GM21717 (cell line): ENCODE data around the gene SPOPL.

ENCODE experiments used
- ATAC-seq: cut with Tn5 transposase; IDR thresholded peaks from one replicate; pipeline ENCODE4 v1.9.1; 2021; ENCODE audit warnings: mild to moderate bottlenecking, moderate library complexity; ENCODE audit not compliant: unreplicated experiment

The SPOPL gene

DNA sequence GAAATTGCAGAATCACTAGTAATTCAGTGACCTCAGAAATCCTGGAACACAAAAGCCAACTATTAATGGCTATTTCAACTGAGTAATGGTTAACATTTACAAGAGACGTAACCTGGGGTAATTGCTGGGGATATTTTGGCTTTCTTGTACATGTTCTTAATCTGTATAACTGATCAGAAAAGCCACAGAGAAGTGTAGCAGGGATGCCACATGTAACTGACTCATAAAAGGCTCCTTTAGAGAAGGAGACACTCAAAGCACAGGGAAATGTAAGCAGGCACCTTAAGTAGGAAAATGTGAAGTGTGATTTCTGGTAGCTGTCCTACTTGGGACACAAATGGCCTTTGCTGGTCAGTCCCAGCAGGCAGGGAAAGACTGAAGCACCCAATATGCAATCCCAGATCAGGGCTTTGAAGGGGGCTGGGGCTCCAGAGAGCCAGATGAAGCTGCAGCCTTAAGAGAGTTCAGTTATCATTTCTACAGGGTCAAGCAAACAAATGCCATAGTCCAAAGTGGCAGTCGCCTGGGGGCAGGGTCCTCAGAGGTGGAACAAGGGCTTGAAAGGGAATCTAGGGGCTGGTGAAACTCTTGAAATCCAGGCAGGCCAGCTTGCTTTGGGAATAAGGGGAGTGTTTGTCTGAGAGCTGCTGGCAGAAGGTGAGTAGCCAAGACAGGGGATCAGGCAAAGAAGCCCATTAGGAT is 7.2 kb upstream of the SPOPL start:
- no peak for ATAC-seq

DNA sequence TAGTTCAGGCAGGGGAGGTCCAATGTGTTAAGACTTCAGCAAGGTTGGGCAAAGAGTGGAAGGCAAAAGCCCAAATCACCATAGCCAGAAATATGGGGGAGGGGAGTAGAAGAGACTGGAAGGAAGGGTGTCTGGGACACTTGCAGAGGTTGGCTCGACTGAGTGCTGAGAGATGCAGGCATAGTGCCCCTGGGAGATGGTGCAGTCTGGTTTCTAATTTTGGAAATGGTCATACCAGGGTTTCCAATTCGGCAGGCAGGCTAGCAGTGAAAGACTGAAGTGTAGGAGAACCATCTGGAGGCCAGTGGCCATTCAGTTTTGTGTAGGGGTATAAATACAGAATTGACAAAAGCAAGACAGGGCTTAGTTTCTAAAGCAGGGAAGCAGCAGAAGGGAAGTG is 6.2 kb upstream of the SPOPL start:
- ATAC-seq: no peak

- no peak for ATAC-seq
These were observed 5.4 kb upstream of the SPOPL start for GRCh38 chr2:138496096-138496651.

DNA sequence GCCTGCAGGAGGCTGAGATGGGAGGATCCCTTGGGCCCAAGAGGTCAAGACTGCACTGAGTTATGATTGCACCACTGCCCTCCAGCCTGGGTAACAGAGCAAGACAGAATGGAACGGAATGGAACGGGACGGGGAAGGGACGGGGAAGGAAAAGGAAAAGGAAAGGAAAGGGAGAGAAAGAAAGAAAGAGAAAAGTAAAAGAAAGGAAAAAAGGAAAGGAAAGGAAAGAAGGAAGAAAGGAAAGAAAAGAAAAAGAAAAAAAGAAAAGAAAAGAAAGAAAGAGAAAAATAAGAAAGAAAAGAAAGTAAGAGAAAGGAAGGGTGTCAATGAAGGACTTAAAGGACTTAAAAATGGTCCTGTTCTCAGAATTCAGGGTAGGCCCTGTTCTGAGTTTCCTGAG is 4.3 kb upstream of the SPOPL start:
- no peak for ATAC-seq

GRCh38 chr2:138499684-138500083 is 1.9 kb upstream of the SPOPL start:
- ATAC-seq: no peak

- peak; percentile 6 for ATAC-seq
These were observed 762 bp upstream of the SPOPL start for GRCh38 chr2:138500592-138501424.

DNA sequence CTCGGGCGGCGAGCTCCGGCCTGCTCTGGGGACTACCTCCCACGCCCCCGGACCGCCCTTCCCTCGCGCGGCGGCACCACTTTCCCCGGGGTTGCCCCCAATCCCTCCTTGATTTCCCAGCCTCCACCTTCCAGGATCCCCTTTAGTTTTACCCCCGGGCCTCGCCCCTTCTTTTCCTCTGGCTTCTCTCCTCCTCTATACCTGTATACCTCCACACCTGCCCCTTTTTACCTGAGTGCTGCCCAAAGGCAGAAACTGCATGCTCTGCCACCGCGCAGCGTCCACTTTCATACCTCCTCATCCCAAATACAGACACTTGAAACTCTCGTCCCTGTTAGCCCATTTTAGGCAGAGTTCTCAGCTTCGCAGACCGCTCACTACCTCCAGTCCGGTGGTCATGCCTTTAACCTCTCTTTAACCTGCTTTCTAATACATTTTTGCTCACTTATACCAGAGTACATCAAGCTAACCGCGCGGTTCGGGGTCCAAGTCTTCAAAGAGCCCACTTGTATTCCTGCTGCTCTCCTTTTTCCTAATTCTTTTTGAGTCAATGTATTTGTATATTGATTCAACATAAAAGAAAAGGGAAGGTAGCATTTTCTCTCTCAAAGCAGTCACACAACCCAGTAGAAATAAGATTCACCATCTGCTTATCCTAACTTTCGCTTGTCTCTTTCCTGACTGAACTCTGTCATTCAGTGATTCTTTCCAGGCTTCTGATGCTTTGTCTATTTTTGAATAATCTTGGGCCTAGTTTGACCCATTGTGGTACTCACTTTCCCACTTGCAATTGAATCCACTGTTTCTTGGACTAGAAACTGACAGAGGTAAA is 901 bp downstream of the SPOPL start:
- ATAC-seq: peak; percentile 0

DNA sequence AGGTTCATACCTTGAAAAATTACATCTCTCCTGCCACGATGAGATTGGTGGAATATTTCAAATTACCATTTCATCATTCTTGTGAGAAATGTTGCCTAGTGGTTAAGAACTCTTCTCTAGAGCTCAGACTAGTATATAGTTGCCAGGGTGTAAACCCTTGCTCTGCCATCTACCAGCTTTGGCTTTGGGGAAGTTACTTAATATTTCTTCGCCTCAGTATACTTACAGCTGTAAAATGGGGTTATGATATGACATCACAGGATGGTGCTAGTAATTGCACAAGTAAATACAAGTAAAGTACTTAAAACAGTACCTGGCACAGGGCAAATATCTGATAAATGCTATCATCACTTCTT is 1.5 kb downstream of the SPOPL start:
- ATAC-seq: peak; percentile 22

- no peak for ATAC-seq
These were observed 2.1 kb downstream of the SPOPL start for GRCh38 chr2:138503652-138504051.

DNA sequence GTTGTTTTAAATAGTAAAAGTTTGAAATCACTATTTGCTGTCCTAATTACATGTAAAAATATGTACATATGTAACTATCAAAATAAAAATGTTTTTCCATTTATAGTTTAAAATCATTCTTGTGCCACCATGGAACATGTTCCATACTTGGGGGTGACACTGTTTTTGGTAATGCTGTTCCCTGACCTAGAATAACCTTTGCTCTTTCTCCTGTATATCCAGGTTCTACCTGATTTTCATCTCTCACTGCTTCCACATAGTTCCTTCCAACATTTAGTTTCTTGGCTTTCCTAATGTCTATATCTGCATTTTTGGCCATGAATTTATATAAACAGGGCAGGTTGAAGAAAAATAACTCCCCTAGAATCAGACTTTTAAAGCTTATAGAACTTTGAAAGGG is 2.5 kb downstream of the SPOPL start:
- no peak for ATAC-seq

GRCh38 chr2:138504546-138505235 is 3.1 kb downstream of the SPOPL start:
- peak; percentile 43 for ATAC-seq

DNA sequence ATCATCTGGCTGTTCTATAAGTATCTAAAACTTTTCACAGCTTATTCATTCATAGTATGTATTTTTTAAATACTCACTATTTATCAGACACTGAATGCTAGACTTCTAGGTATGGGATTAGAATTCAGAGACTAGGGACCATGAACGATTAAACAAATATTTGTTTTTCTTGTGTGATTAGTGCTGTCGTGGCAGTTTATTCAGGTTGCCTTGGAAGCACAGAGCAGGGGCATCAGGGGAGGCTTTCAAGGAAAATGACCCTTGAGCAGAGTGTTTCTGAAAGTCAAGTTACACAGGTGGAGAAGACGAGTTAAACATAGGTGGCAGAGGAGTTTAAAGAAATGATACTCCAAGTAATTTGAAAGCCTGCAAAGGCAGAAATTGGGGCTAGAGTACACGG is 5.7 kb downstream of the SPOPL start:
- ATAC-seq: no peak

- ATAC-seq: no peak
These were observed 8.7 kb downstream of the SPOPL start for GRCh38 chr2:138510319-138510718.

DNA sequence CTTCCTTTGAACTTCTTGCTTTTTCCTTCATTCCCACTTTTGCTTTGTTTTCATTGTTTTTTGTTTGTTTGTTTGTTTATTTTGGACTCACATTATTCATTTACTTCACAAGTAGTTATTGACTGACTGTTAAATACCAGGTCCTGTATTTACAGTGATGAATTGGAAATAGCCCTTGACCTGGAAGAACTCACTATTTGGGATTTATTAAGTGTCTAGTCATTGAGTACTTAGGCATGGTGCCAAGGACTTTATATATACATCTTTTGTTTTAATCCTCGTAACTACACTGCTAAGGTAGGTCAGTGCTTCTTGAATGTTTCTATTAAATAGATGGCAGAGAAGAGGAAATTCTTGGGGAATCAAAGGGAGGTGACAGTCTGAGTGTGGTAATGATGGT is 11.1 kb downstream of the SPOPL start:
- no peak for ATAC-seq

GRCh38 chr2:138514173-138514572 is 12.6 kb downstream of the SPOPL start:
- ATAC-seq: no peak

GRCh38 chr2:138515092-138515491 is 13.5 kb downstream of the SPOPL start:
- no peak for ATAC-seq

GRCh38 chr2:138516030-138516704 is 14.6 kb downstream of the SPOPL start:
- no peak for ATAC-seq

GRCh38 chr2:138518860-138519259 is 17.3 kb downstream of the SPOPL start:
- no peak for ATAC-seq

- ATAC-seq: no peak
These were observed 20.3 kb downstream of the SPOPL start for GRCh38 chr2:138521821-138522220.

GRCh38 chr2:138522556-138522955 is 21.0 kb downstream of the SPOPL start:
- peak; percentile 69 for ATAC-seq
